Osteoblast (primary cell): ENCODE data around the gene FAM114A1. TPM values are rescaled to one million over a fixed set of nuclear protein-coding genes. Genes with fewer than 3 reads are reported as not detected.

Source experiments
- DNase-seq: peaks from one replicate; pipeline ENCODE4 v3.0.0; 2011; ENCODE audit warnings: low spot score, mixed read lengths; ENCODE audit not compliant: insufficient read length; ENCODE audit errors: missing footprints
- H2AFZ ChIP-seq: 2 replicates; pipeline ENCODE4 v1.6.0; 2011; ENCODE audit warnings: mild to moderate bottlenecking, low read length
- H3K27ac ChIP-seq: 2 replicates; pipeline ENCODE4 v1.5.1; 2011; ENCODE audit warnings: mild to moderate bottlenecking, low read depth, low read length, moderate library complexity
- H3K27me3 ChIP-seq: 2 replicates; pipeline ENCODE4 v1.6.0; 2012; ENCODE audit warnings: mild to moderate bottlenecking, control low read depth, inconsistent platforms, low read length, moderate library complexity; ENCODE audit not compliant: insufficient read depth
- H3K36me3 ChIP-seq: 2 replicates; pipeline ENCODE4 v1.5.1; 2011; ENCODE audit warnings: mild to moderate bottlenecking, low read length, control low read depth, moderate library complexity; ENCODE audit not compliant: insufficient read depth
- H3K4me1 ChIP-seq: 2 replicates; pipeline ENCODE4 v1.5.1; 2011; ENCODE audit warnings: mild to moderate bottlenecking, low read length, control low read depth, moderate library complexity; ENCODE audit not compliant: insufficient read depth
- H3K4me2 ChIP-seq: 2 replicates; pipeline ENCODE4 v1.6.0; 2011; ENCODE audit warnings: mild to moderate bottlenecking, low read length; ENCODE audit not compliant: insufficient read depth
- H3K4me3 ChIP-seq: fragments of 200-600 bp; sonication (generic); 3 replicates; pipeline ENCODE4 v1.5.1; 2012; ENCODE audit warnings: mild to moderate bottlenecking, low read length, inconsistent platforms; ENCODE audit not compliant: insufficient read depth
- H3K79me2 ChIP-seq: 2 replicates; pipeline ENCODE4 v1.6.0; 2012; ENCODE audit warnings: mild to moderate bottlenecking, low read length, control low read depth, inconsistent platforms; ENCODE audit not compliant: insufficient read depth
- H3K9me3 ChIP-seq: 2 replicates; pipeline ENCODE4 v1.5.1; 2011; ENCODE audit warnings: low read depth, low read length, control low read depth
- H4K20me1 ChIP-seq: 2 replicates; pipeline ENCODE4 v1.6.0; 2012; ENCODE audit warnings: mild to moderate bottlenecking, low read length, control low read depth; ENCODE audit not compliant: insufficient read depth
- CTCF ChIP-seq: IDR thresholded peaks from 2 replicates; pipeline ENCODE4 v1.5.1; 2011; ENCODE audit warnings: mild to moderate bottlenecking, low read depth, low read length, moderate library complexity; ENCODE audit errors: extremely low read depth
- total RNA-seq: library from RNA; depleted of rRNA; stranded (reverse); fragments of >200 nt; gene quantifications from 2 replicates; pipeline ENCODE4 v1.2.3, GENCODE V29; 2012

Gene FAM114A1
- total RNA-seq, 1 donor: 392 TPM

GRCh38 chr4:38952017-38952416 lies 84.4 kb downstream of the FAM114A1 start:
- Histone ChIP-seq H3K9me3 (no peaks in the 10 kb centered on the region), H3K4me1 (peaks cover 28% of the 10 kb centered on the region), H3K4me3 (no peak overlapping the region), H3K27me3 (no peaks in the 10 kb centered on the region), H3K4me2 (no peak overlapping the region), H4K20me1 (no peaks in the 10 kb centered on the region), H3K27ac (no peak overlapping the region), H3K36me3 (no peaks in the 10 kb centered on the region), H3K79me2 (no peaks in the 10 kb centered on the region), H2AFZ (no peak overlapping the region)
- no peak for DNase-seq
- TF ChIP-seq CTCF: no peak

GRCh38 chr4:38954727-38955126 lies 87.1 kb downstream of the FAM114A1 start:
- TF ChIP-seq CTCF: no peak
- H3K4me2 ChIP-seq: no peak overlapping the region
- no peak overlapping the region for H3K4me3 ChIP-seq
- no peak overlapping the region for H2AFZ ChIP-seq
- peaks cover 11% of the 10 kb centered on the region for H3K4me1 ChIP-seq
- no peaks in the 10 kb centered on the region for H3K79me2 ChIP-seq
- no peak overlapping the region for H3K27ac ChIP-seq
- no peaks in the 10 kb centered on the region for H3K36me3 ChIP-seq
- no peaks in the 10 kb centered on the region for H3K9me3 ChIP-seq
- DNase-seq: no peak
- no peaks in the 10 kb centered on the region for H3K27me3 ChIP-seq
- H4K20me1 ChIP-seq: no peaks in the 10 kb centered on the region

- no peaks in the 10 kb centered on the region for H3K36me3 ChIP-seq
- no peak for TF ChIP-seq CTCF
- H3K27ac ChIP-seq: no peak overlapping the region
- H2AFZ ChIP-seq: no peak overlapping the region
- no peak overlapping the region for H3K4me3 ChIP-seq
- no peak overlapping the region for H3K4me2 ChIP-seq
- no peaks in the 10 kb centered on the region for H3K4me1 ChIP-seq
- DNase-seq: no peak
- no peaks in the 10 kb centered on the region for H3K9me3 ChIP-seq
- no peaks in the 10 kb centered on the region for H3K27me3 ChIP-seq
- H3K79me2 ChIP-seq: no peaks in the 10 kb centered on the region
- H4K20me1 ChIP-seq: no peaks in the 10 kb centered on the region
These were observed 88.4 kb downstream of the FAM114A1 start for GRCh38 chr4:38955957-38956356.

- no peak overlapping the region for H3K4me3 ChIP-seq
- H3K9me3 ChIP-seq: no peaks in the 10 kb centered on the region
- H3K27me3 ChIP-seq: no peaks in the 10 kb centered on the region
- no peak overlapping the region for H3K27ac ChIP-seq
- no peaks in the 10 kb centered on the region for H3K36me3 ChIP-seq
- H2AFZ ChIP-seq: no peak overlapping the region
- no peak for DNase-seq
- no peaks in the 10 kb centered on the region for H3K4me1 ChIP-seq
- no peak for TF ChIP-seq CTCF
- H3K79me2 ChIP-seq: no peaks in the 10 kb centered on the region
- H4K20me1 ChIP-seq: no peaks in the 10 kb centered on the region
- no peak overlapping the region for H3K4me2 ChIP-seq
These were observed 89.7 kb downstream of the FAM114A1 start for GRCh38 chr4:38957261-38957815.
